Activated naive CD8-positive, alpha-beta T cell (primary cell): Measurements from ENCODE around the gene MAP3K15.
"Not testable (repeated sequence)": the region's sequence is repeated elsewhere in the genome, so short reads cannot be mapped to it uniquely, and the experiment has no call there.

ENCODE experiments used
- H3K27ac Mint-ChIP-seq: one replicate; pipeline ENCODE4 v1.8.0; 2021; ENCODE audit warnings: mixed read lengths
- H3K27me3 Mint-ChIP-seq: one replicate; pipeline ENCODE4 v1.8.0; 2021; ENCODE audit warnings: mixed read lengths
- H3K36me3 Mint-ChIP-seq: one replicate; pipeline ENCODE4 v1.8.0; 2021; ENCODE audit warnings: mixed read lengths
- H3K4me1 Mint-ChIP-seq: one replicate; pipeline ENCODE4 v1.8.0; 2021; ENCODE audit warnings: low read depth, mixed read lengths
- H3K4me3 Mint-ChIP-seq: one replicate; pipeline ENCODE4 v1.8.0; 2021; ENCODE audit warnings: mild to moderate bottlenecking, mixed read lengths
- H3K9me3 Mint-ChIP-seq: one replicate; pipeline ENCODE4 v1.8.0; 2021; ENCODE audit warnings: low read depth, mixed read lengths

Gene MAP3K15

GRCh38 chrX:19496711-19497110 lies 18.6 kb downstream of the MAP3K15 start:
- no peaks in the 10 kb centered on the region for H3K9me3 Mint-ChIP-seq
- H3K27ac Mint-ChIP-seq: no peak overlapping the region
- no peaks in the 10 kb centered on the region for H3K36me3 Mint-ChIP-seq
- H3K27me3 Mint-ChIP-seq: peaks cover 3% of the 10 kb centered on the region
- no peak overlapping the region for H3K4me3 Mint-ChIP-seq
- H3K4me1 Mint-ChIP-seq: no peaks in the 10 kb centered on the region

GRCh38 chrX:19487520-19488200 lies 27.6 kb downstream of the MAP3K15 start:
- H3K27me3 Mint-ChIP-seq: no peaks in the 10 kb centered on the region
- H3K4me3 Mint-ChIP-seq: no peak overlapping the region
- H3K4me1 Mint-ChIP-seq: peaks cover 4% of the 10 kb centered on the region
- no peaks in the 10 kb centered on the region for H3K36me3 Mint-ChIP-seq
- H3K9me3 Mint-ChIP-seq: no peaks in the 10 kb centered on the region
- H3K27ac Mint-ChIP-seq: no peak overlapping the region

GRCh38 chrX:19479458-19479857 lies 35.9 kb downstream of the MAP3K15 start:
- H3K36me3 Mint-ChIP-seq: no peaks in the 10 kb centered on the region

GRCh38 chrX:19468383-19468782 lies 46.9 kb downstream of the MAP3K15 start:
- H3K4me3 Mint-ChIP-seq, H3K36me3 Mint-ChIP-seq, H3K27ac Mint-ChIP-seq, H3K27me3 Mint-ChIP-seq, H3K9me3 Mint-ChIP-seq, H3K4me1 Mint-ChIP-seq: not testable (repeated sequence)

More at GRCh38 chrX:19479458-19479857, 35.9 kb downstream of the MAP3K15 start:
- Mint-ChIP-seq H3K4me3 (no peak overlapping the region), H3K27ac (no peak overlapping the region), H3K9me3 (no peaks in the 10 kb centered on the region), H3K27me3 (no peaks in the 10 kb centered on the region), H3K4me1 (no peaks in the 10 kb centered on the region)

GRCh38 chrX:19462879-19463278 lies 52.4 kb downstream of the MAP3K15 start:
- Mint-ChIP-seq H3K4me3 (no peak overlapping the region), H3K27ac (no peak overlapping the region), H3K27me3 (peaks cover 2% of the 10 kb centered on the region), H3K9me3 (no peaks in the 10 kb centered on the region), H3K36me3 (no peaks in the 10 kb centered on the region), H3K4me1 (no peaks in the 10 kb centered on the region)

- no peaks in the 10 kb centered on the region for H3K4me1 Mint-ChIP-seq
- H3K36me3 Mint-ChIP-seq: no peaks in the 10 kb centered on the region
- no peak overlapping the region for H3K27ac Mint-ChIP-seq
- H3K4me3 Mint-ChIP-seq: no peak overlapping the region
- peaks cover 1% of the 10 kb centered on the region for H3K27me3 Mint-ChIP-seq
- no peaks in the 10 kb centered on the region for H3K9me3 Mint-ChIP-seq
Observed at GRCh38 chrX:19462231-19462630, 53.1 kb downstream of the MAP3K15 start.

GRCh38 chrX:19457662-19458061 lies 57.6 kb downstream of the MAP3K15 start:
- H3K27me3 Mint-ChIP-seq: peaks cover 1% of the 10 kb centered on the region
- H3K4me1 Mint-ChIP-seq: no peaks in the 10 kb centered on the region

GRCh38 chrX:19448077-19448476 lies 67.2 kb downstream of the MAP3K15 start:
- Mint-ChIP-seq H3K27me3 (no peaks in the 10 kb centered on the region), H3K4me1 (no peaks in the 10 kb centered on the region), H3K36me3 (no peaks in the 10 kb centered on the region), H3K27ac (no peak overlapping the region), H3K4me3 (no peak overlapping the region), H3K9me3 (no peaks in the 10 kb centered on the region)

More at GRCh38 chrX:19457662-19458061, 57.6 kb downstream of the MAP3K15 start:
- H3K27ac Mint-ChIP-seq: no peak overlapping the region
- no peak overlapping the region for H3K4me3 Mint-ChIP-seq
- H3K36me3 Mint-ChIP-seq: no peaks in the 10 kb centered on the region
- H3K9me3 Mint-ChIP-seq: no peaks in the 10 kb centered on the region

- H3K36me3 Mint-ChIP-seq: no peaks in the 10 kb centered on the region
- no peak overlapping the region for H3K4me3 Mint-ChIP-seq
- no peaks in the 10 kb centered on the region for H3K4me1 Mint-ChIP-seq
- H3K27ac Mint-ChIP-seq: no peak overlapping the region
- no peaks in the 10 kb centered on the region for H3K27me3 Mint-ChIP-seq
- H3K9me3 Mint-ChIP-seq: no peaks in the 10 kb centered on the region
Observed at GRCh38 chrX:19446397-19446796, 68.9 kb downstream of the MAP3K15 start.

- not testable (repeated sequence) for H3K27ac Mint-ChIP-seq, H3K9me3 Mint-ChIP-seq, H3K36me3 Mint-ChIP-seq, H3K4me3 Mint-ChIP-seq, H3K27me3 Mint-ChIP-seq, H3K4me1 Mint-ChIP-seq
Observed at GRCh38 chrX:19445772-19446171, 69.5 kb downstream of the MAP3K15 start.

- Mint-ChIP-seq H3K9me3 (no peaks in the 10 kb centered on the region), H3K4me3 (no peak overlapping the region), H3K27me3 (no peaks in the 10 kb centered on the region), H3K36me3 (no peaks in the 10 kb centered on the region), H3K4me1 (no peaks in the 10 kb centered on the region), H3K27ac (no peak overlapping the region)
Observed at GRCh38 chrX:19443869-19444526, 71.3 kb downstream of the MAP3K15 start.

GRCh38 chrX:19440713-19441112 lies 74.6 kb downstream of the MAP3K15 start:
- H3K4me1 Mint-ChIP-seq: no peaks in the 10 kb centered on the region
- H3K27me3 Mint-ChIP-seq: no peaks in the 10 kb centered on the region
- H3K9me3 Mint-ChIP-seq: no peaks in the 10 kb centered on the region
- no peak overlapping the region for H3K27ac Mint-ChIP-seq
- H3K4me3 Mint-ChIP-seq: no peak overlapping the region
- H3K36me3 Mint-ChIP-seq: no peaks in the 10 kb centered on the region

- H3K4me1 Mint-ChIP-seq, H3K36me3 Mint-ChIP-seq, H3K9me3 Mint-ChIP-seq, H3K27ac Mint-ChIP-seq, H3K27me3 Mint-ChIP-seq, H3K4me3 Mint-ChIP-seq: not testable (repeated sequence)
Observed at GRCh38 chrX:19422661-19423060, 92.6 kb downstream of the MAP3K15 start.

GRCh38 chrX:19410259-19410658 lies 105.0 kb downstream of the MAP3K15 start:
- Mint-ChIP-seq H3K27ac (no peak overlapping the region), H3K9me3 (no peaks in the 10 kb centered on the region), H3K4me3 (no peak overlapping the region), H3K4me1 (no peaks in the 10 kb centered on the region), H3K27me3 (no peaks in the 10 kb centered on the region), H3K36me3 (no peaks in the 10 kb centered on the region)

GRCh38 chrX:19403696-19404095 lies 111.6 kb downstream of the MAP3K15 start:
- Mint-ChIP-seq H3K4me1 (no peaks in the 10 kb centered on the region), H3K27me3 (peaks cover 2% of the 10 kb centered on the region), H3K27ac (no peak overlapping the region), H3K36me3 (no peaks in the 10 kb centered on the region), H3K4me3 (no peak overlapping the region), H3K9me3 (no peaks in the 10 kb centered on the region)

GRCh38 chrX:19392703-19393102 lies 122.6 kb downstream of the MAP3K15 start:
- H3K9me3 Mint-ChIP-seq: no peaks in the 10 kb centered on the region
- H3K4me1 Mint-ChIP-seq: no peaks in the 10 kb centered on the region
- no peak overlapping the region for H3K4me3 Mint-ChIP-seq
- H3K27me3 Mint-ChIP-seq: peaks cover 1% of the 10 kb centered on the region
- no peak overlapping the region for H3K27ac Mint-ChIP-seq
- H3K36me3 Mint-ChIP-seq: no peaks in the 10 kb centered on the region
